Ishikawa (cell line): ENCODE results near the gene SLC8A1.

ENCODE experiments used
- CEBPB ChIP-seq: IDR thresholded peaks from 2 replicates; pipeline ENCODE4 v1.6.1; 2012
- CREB1 ChIP-seq: IDR thresholded peaks from 2 replicates; pipeline ENCODE4 v1.6.1; 2012; ENCODE audit warnings: low read depth
- EGR1 ChIP-seq: IDR thresholded peaks from 2 replicates; pipeline ENCODE4 v1.6.1; 2012
- EP300 ChIP-seq: IDR thresholded peaks from 2 replicates; pipeline ENCODE4 v1.6.1; 2012; ENCODE audit warnings: borderline replicate concordance
- RAD21 ChIP-seq: IDR thresholded peaks from 2 replicates; pipeline ENCODE4 v1.6.1; 2012; ENCODE audit warnings: low read depth
- YY1 ChIP-seq: IDR thresholded peaks from 2 replicates; pipeline ENCODE4 v1.6.1; 2012; ENCODE audit warnings: low read depth
- TF ChIP-seq, protein P1 (sequence below): IDR thresholded peaks from 2 replicates; pipeline ENCODE4 v1.6.1; 2012
- TF ChIP-seq, protein P2 (sequence below): IDR thresholded peaks from 2 replicates; pipeline ENCODE4 v1.6.1; 2012
- TF ChIP-seq, protein P3 (sequence below): IDR thresholded peaks from 2 replicates; pipeline ENCODE4 v1.6.1; 2012; ENCODE audit warnings: low read depth, mild to moderate bottlenecking

DNA sequence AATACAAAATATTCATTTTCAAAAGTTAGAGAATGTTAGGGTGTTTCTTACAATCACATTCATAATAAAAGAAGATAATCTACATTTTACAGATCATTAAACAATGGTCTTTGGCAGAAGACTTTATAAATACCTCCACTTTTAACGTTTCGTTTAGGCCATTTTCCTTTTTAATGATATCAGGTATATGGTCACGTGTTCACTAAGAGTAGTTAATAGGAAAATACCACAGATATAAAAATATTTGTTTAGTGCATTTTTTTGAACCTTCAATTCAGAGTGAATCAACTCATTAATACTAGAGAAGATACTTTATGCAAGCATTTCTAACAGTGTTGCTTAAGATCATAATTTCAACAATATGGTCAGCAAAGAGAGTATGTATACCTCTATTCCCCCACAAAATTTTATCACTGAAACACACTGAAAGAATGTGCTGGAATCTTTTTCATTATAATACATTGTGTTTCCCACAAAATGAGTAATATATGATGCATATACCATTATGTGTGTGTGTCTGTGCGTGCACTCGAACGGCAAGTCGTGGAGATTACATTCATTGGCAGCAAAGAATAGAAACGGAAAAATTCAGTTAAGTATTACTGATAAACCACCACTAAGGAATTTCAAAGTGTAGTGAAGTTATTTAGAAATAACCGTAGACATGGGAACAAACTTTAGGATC is 353.0 kb downstream of the SLC8A1 start:
- TF ChIP-seq, protein P1, sequence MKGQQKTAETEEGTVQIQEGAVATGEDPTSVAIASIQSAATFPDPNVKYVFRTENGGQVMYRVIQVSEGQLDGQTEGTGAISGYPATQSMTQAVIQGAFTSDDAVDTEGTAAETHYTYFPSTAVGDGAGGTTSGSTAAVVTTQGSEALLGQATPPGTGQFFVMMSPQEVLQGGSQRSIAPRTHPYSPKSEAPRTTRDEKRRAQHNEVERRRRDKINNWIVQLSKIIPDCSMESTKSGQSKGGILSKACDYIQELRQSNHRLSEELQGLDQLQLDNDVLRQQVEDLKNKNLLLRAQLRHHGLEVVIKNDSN: no peak
- TF ChIP-seq, protein P2, sequence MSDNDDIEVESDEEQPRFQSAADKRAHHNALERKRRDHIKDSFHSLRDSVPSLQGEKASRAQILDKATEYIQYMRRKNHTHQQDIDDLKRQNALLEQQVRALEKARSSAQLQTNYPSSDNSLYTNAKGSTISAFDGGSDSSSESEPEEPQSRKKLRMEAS: no peak
- TF ChIP-seq RAD21: no peak
- no peak for TF ChIP-seq CREB1
- TF ChIP-seq EP300: no peak
- TF ChIP-seq CEBPB: no peak
- TF ChIP-seq EGR1: no peak
- TF ChIP-seq, protein P3, sequence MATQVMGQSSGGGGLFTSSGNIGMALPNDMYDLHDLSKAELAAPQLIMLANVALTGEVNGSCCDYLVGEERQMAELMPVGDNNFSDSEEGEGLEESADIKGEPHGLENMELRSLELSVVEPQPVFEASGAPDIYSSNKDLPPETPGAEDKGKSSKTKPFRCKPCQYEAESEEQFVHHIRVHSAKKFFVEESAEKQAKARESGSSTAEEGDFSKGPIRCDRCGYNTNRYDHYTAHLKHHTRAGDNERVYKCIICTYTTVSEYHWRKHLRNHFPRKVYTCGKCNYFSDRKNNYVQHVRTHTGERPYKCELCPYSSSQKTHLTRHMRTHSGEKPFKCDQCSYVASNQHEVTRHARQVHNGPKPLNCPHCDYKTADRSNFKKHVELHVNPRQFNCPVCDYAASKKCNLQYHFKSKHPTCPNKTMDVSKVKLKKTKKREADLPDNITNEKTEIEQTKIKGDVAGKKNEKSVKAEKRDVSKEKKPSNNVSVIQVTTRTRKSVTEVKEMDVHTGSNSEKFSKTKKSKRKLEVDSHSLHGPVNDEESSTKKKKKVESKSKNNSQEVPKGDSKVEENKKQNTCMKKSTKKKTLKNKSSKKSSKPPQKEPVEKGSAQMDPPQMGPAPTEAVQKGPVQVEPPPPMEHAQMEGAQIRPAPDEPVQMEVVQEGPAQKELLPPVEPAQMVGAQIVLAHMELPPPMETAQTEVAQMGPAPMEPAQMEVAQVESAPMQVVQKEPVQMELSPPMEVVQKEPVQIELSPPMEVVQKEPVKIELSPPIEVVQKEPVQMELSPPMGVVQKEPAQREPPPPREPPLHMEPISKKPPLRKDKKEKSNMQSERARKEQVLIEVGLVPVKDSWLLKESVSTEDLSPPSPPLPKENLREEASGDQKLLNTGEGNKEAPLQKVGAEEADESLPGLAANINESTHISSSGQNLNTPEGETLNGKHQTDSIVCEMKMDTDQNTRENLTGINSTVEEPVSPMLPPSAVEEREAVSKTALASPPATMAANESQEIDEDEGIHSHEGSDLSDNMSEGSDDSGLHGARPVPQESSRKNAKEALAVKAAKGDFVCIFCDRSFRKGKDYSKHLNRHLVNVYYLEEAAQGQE: no peak
- no peak for TF ChIP-seq YY1
